Measurements from ENCODE around the gene NEDD4. TPM values are rescaled to one million over a fixed set of nuclear protein-coding genes. Genes with fewer than 3 reads are reported as not detected.

NEDD4 gene
- total and polyA plus RNA-seq, 10 of the 15 experiments (the other 5 are each of a cell fraction or from before 2014, with no cell fraction given), result 1.3 to 7.7 (median 4.4) TPM

GRCh38 chr15:55914446-55914845 lies 79.0 kb downstream of the NEDD4 start:
- no peak for ATAC-seq
- TF ChIP-seq GATAD2B (conservative IDR thresholded peaks at IDR 0.05; ENCODE audit: low read depth) (no peak), SP1 (IDR thresholded peaks at IDR 0.05; ENCODE audit: low read depth, low read length) (no peak), RB1 (IDR thresholded peaks at IDR 0.05; ENCODE audit: borderline replicate concordance) (no peak), ZNF207 (IDR thresholded peaks at IDR 0.05; ENCODE audit: borderline replicate concordance) (no peak)
- ChIA-PET POLR2A (no interaction called here), RAD21 (ENCODE audit: unreplicated experiment) (no interaction called here), CTCF (interaction anchor here (1.6 kb wide), 1 partner anchor 69 kb away, joined by 3 read pairs; no protein-coding TSS in a partner anchor), SMC1A (ENCODE audit: uncharacterized antibody, unreplicated experiment) (no interaction called here)
- Histone ChIP-seq H3K4me2 (ENCODE audit: control insufficient read depth, insufficient read depth) (no peak overlapping the region), H3K27ac (ENCODE audit: control insufficient read depth, insufficient read depth) (no peak overlapping the region), H4K20me1 (ENCODE audit: control insufficient read depth, insufficient read depth) (no peaks in the 10 kb centered on the region), H2AFZ (ENCODE audit: control insufficient read depth, low read depth, low read length) (no peak overlapping the region), H3K36me3 (ENCODE audit: control insufficient read depth in 2 of 2, insufficient read depth in 2 of 2, low read length in 1 of 2) (no peaks in the 10 kb centered on the region), H3K79me2 (ENCODE audit: control insufficient read depth, insufficient read depth, low read length) (no peaks in the 10 kb centered on the region), H3K4me3 (no peak overlapping the region), H3K4me1 (ENCODE audit: control insufficient read depth, insufficient read depth, low read length) (no peaks in the 10 kb centered on the region), H3K9me3 (replicated peaks; ENCODE audit: control insufficient read depth, insufficient read depth, low read length) (no peaks in the 10 kb centered on the region), H3K9ac (ENCODE audit: control insufficient read depth, insufficient read depth, low read length) (no peak overlapping the region), H3K27me3 (replicated peaks in 1 of 2; ENCODE audit: control insufficient read depth in 2 of 2, insufficient read depth in 2 of 2, low read length in 1 of 2) (no peaks in the 10 kb centered on the region)
- in situ Hi-C loops (cut with MboI), result no loop called here
- WGBS (ENCODE audit: insufficient coverage, insufficient replicate concordance, low lambda C conversion rate, missing lambda C conversion rate), result 4% methylated on average over 1 of the region's 1 CpG
- no TSS peak for BruUV-seq (replicated peaks)
- FAIRE-seq, result no peak
- intact Hi-C loops (cut with micrococcal nuclease; ENCODE audit: unreplicated experiment), result no loop called here
- no peak for DNase-seq (ENCODE audit: low read depth, low spot score)

GRCh38 chr15:55912982-55913381 lies 80.4 kb downstream of the NEDD4 start:
- 97% methylated on average over 2 of the region's 2 CpGs for WGBS (ENCODE audit: insufficient coverage, insufficient replicate concordance, low lambda C conversion rate, missing lambda C conversion rate)
- no peak overlapping the region for H3K4me3 ChIP-seq
- DNase-seq (ENCODE audit: low read depth, low spot score) (no peak), ATAC-seq (no peak), FAIRE-seq (no peak)
- H2AFZ ChIP-seq (ENCODE audit: control insufficient read depth, low read depth, low read length), result no peak overlapping the region
- no peak overlapping the region for H3K4me2 ChIP-seq (ENCODE audit: control insufficient read depth, insufficient read depth)
- no peaks in the 10 kb centered on the region for H3K79me2 ChIP-seq (ENCODE audit: control insufficient read depth, insufficient read depth, low read length)
- no peaks in the 10 kb centered on the region for H3K4me1 ChIP-seq (ENCODE audit: control insufficient read depth, insufficient read depth, low read length)
- H3K9ac ChIP-seq (ENCODE audit: control insufficient read depth, insufficient read depth, low read length), result no peak overlapping the region
- BruUV-seq (replicated peaks), result no TSS peak
- no peaks in the 10 kb centered on the region for H3K9me3 ChIP-seq (replicated peaks; ENCODE audit: control insufficient read depth, insufficient read depth, low read length)
- no peaks in the 10 kb centered on the region for H4K20me1 ChIP-seq (ENCODE audit: control insufficient read depth, insufficient read depth)
- in situ Hi-C loops (cut with MboI), result no loop called here
- ChIA-PET POLR2A (interaction anchor here (0.5 kb wide), 1 partner anchor 483 kb away, joined by 3 read pairs; no protein-coding TSS in a partner anchor), RAD21 (ENCODE audit: unreplicated experiment) (no interaction called here), SMC1A (ENCODE audit: uncharacterized antibody, unreplicated experiment) (interaction anchor here (1.5 kb wide), 1 partner anchor 13 kb away, joined by 6 read pairs; no protein-coding TSS in a partner anchor), CTCF (interaction anchor here (1.0 kb wide), 1 partner anchor 139 kb away, joined by 3 read pairs; no protein-coding TSS in a partner anchor)
- no peaks in the 10 kb centered on the region for H3K27me3 ChIP-seq (replicated peaks in 1 of 2; ENCODE audit: control insufficient read depth in 2 of 2, insufficient read depth in 2 of 2, low read length in 1 of 2)
- no peaks in the 10 kb centered on the region for H3K36me3 ChIP-seq (ENCODE audit: control insufficient read depth in 2 of 2, insufficient read depth in 2 of 2, low read length in 1 of 2)
- H3K27ac ChIP-seq (ENCODE audit: control insufficient read depth, insufficient read depth), result no peak overlapping the region
- intact Hi-C loops (cut with micrococcal nuclease; ENCODE audit: unreplicated experiment), result no loop called here
- TF ChIP-seq SREBF2 (IDR thresholded peaks at IDR 0.05; ENCODE audit: low read length) (no peak), ZNF24 (IDR thresholded peaks at IDR 0.05) (no peak), SMC3 (IDR thresholded peaks at IDR 0.05; ENCODE audit: borderline replicate concordance, low read length) (no peak), TCF3 (IDR thresholded peaks at IDR 0.05; ENCODE audit: borderline replicate concordance, insufficient read depth, low read depth, low read length) (no peak), ZBTB33 (IDR thresholded peaks at IDR 0.05) (no peak), KDM1A (IDR thresholded peaks at IDR 0.05; ENCODE audit: borderline replicate concordance) (no peak), NBN (IDR thresholded peaks at IDR 0.05) (no peak), CHD1 (IDR thresholded peaks at IDR 0.05; ENCODE audit: low read depth, low read length) (no peak), CBX5 (IDR thresholded peaks at IDR 0.05; ENCODE audit: low read depth) (no peak), TCF7 (IDR thresholded peaks at IDR 0.05; ENCODE audit: borderline replicate concordance) (no peak), PKNOX1 (IDR thresholded peaks at IDR 0.05) (no peak), NFXL1 (IDR thresholded peaks at IDR 0.05; ENCODE audit: borderline replicate concordance) (no peak), SRF (IDR thresholded peaks at IDR 0.05; ENCODE audit: low read depth in 2 of 2, low read length in 2 of 2) (no peak), RBBP5 (conservative IDR thresholded peaks at IDR 0.05) (no peak), JUND (IDR thresholded peaks at IDR 0.05; ENCODE audit: low read depth, low read length) (no peak)

Measured in GM12878 (cell line).